ENCODE data around the gene ARID5B. TPM values are rescaled to one million over a fixed set of nuclear protein-coding genes. Genes with fewer than 3 reads are reported as not detected.

The ARID5B gene
- total RNA-seq, 2 experiments from 2014 or later: 26.7 to 28.3 TPM

- H3K4me3 Mint-ChIP-seq: peak overlapping the region; percentile 59
- no peaks in the 10 kb centered on the region for H3K27me3 Mint-ChIP-seq
- intact Hi-C loops (cut with micrococcal nuclease): loop anchor here (5.0 kb wide), 1 partner anchor 243 kb away; no protein-coding TSS in a partner anchor
- DNase-seq (no peak), ATAC-seq (no peak)
- ChIA-PET CTCF (interaction anchor here (0.9 to 5.6 kb wide), 11 partner anchors 19 to 301 kb away, joined by 3 to 39 read pairs (median 4); partner anchors contain the start of gene ARID5B), POLR2A (interaction anchor here (0.6 to 12.4 kb wide), 10 partner anchors 11 to 143 kb away, joined by 3 to 137 read pairs (median 6); partner anchors contain the start of gene ARID5B)
- H3K27ac Mint-ChIP-seq: peak overlapping the region; percentile 98
- H3K9me3 Mint-ChIP-seq: no peaks in the 10 kb centered on the region
- TF ChIP-seq CTCF (IDR thresholded peaks at IDR 0.05): no peak
- peaks cover 72% of the 10 kb centered on the region for H3K36me3 Mint-ChIP-seq (ENCODE audit: low read depth)
- H3K4me1 Mint-ChIP-seq (ENCODE audit: low read depth): peaks cover 57% of the 10 kb centered on the region
Measured at GRCh38 chr10:61944410-61945147, 43.1 kb downstream of the ARID5B start.

DNA sequence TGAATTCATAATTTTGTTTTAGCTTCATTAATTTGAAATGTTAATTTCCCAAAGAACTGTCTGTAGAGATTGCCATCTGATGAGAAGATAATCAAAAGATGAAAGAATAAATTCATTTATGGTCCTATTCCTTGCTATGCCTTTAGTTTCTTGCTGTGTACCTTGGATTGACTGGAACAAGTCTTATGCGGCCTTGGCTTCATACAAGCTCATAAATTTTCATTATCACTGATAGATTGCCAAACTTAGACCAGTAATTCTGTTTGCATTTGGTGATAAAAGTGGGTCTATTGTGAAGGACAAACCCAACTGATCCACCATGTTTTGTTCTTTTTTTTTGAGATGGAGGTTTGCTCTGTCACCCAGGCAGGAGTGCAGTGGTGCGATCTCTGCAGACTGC is 48.2 kb downstream of the ARID5B start:
- Mint-ChIP-seq H3K36me3 (ENCODE audit: low read depth) (peaks cover 69% of the 10 kb centered on the region), H3K27ac (no peak overlapping the region), H3K9me3 (no peaks in the 10 kb centered on the region), H3K27me3 (no peaks in the 10 kb centered on the region), H3K4me1 (ENCODE audit: low read depth) (peaks cover 32% of the 10 kb centered on the region), H3K4me3 (no peak overlapping the region)
- ATAC-seq (no peak), DNase-seq (no peak)
- ChIA-PET POLR2A (interaction anchor here (0.6 to 1.9 kb wide), 4 partner anchors 12 to 68 kb away, joined by 3 to 7 read pairs (median 4); no protein-coding TSS in a partner anchor), CTCF (interaction anchor here (0.6 to 1.5 kb wide), 4 partner anchors 8 to 53 kb away, joined by 3 to 4 read pairs (median 4); no protein-coding TSS in a partner anchor)
- no peak for TF ChIP-seq CTCF (IDR thresholded peaks at IDR 0.05)
- intact Hi-C loops (cut with micrococcal nuclease): no loop called here

GRCh38 chr10:61950449-61951143 is 49.1 kb downstream of the ARID5B start:
- intact Hi-C loops (cut with micrococcal nuclease): no loop called here
- CTCF ChIA-PET: no interaction called here
- peaks cover 71% of the 10 kb centered on the region for H3K36me3 Mint-ChIP-seq (ENCODE audit: low read depth)

DNA sequence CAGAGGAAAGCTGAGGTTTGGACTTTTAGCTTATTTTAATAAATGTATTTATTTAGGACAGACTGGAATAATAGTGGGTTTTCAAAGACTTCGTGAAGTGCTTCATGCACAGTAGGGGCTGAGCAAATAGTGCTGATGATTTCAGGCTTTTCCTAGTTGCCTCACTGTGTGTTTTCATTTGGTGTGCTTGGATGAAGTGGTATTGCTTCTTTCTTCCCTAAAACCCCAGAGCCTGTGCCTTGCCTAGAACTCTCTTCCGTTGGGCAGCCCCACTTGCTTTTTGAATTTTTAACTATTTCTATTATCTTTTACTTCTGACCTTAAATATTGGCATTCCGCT is 49.6 kb downstream of the ARID5B start:
- H3K9me3 Mint-ChIP-seq: no peaks in the 10 kb centered on the region
- CTCF ChIA-PET: no interaction called here
- intact Hi-C loops (cut with micrococcal nuclease): no loop called here
- ATAC-seq (no peak), DNase-seq (no peak)
- no peak for TF ChIP-seq CTCF (IDR thresholded peaks at IDR 0.05)
- peaks cover 72% of the 10 kb centered on the region for H3K36me3 Mint-ChIP-seq (ENCODE audit: low read depth)
- no peak overlapping the region for H3K4me3 Mint-ChIP-seq
- no peak overlapping the region for H3K27ac Mint-ChIP-seq
- H3K4me1 Mint-ChIP-seq (ENCODE audit: low read depth): peaks cover 31% of the 10 kb centered on the region
- no peaks in the 10 kb centered on the region for H3K27me3 Mint-ChIP-seq
- POLR2A ChIA-PET: interaction anchor here (1.0 kb wide), 1 partner anchor 12 kb away, joined by 3 read pairs; no protein-coding TSS in a partner anchor

More at GRCh38 chr10:61950449-61951143, 49.1 kb downstream of the ARID5B start:
- H3K9me3 Mint-ChIP-seq: no peaks in the 10 kb centered on the region
- H3K4me1 Mint-ChIP-seq (ENCODE audit: low read depth): peaks cover 31% of the 10 kb centered on the region
- H3K27ac Mint-ChIP-seq: no peak overlapping the region
- no peak for TF ChIP-seq CTCF (IDR thresholded peaks at IDR 0.05)
- DNase-seq (no peak), ATAC-seq (no peak)
- no peaks in the 10 kb centered on the region for H3K27me3 Mint-ChIP-seq
- no peak overlapping the region for H3K4me3 Mint-ChIP-seq
- POLR2A ChIA-PET: interaction anchor here (1.0 kb wide), 1 partner anchor 12 kb away, joined by 3 read pairs; no protein-coding TSS in a partner anchor
